Activated T-cell treated with anti-CD3 and anti-CD28 coated beads, Interleukin-2, amount 50 U/mL, for 48 hours (primary cell): Measurements from ENCODE around the gene LARP1.

Experiments used
- DNase-seq, 2 experiments: peaks; one replicate each; pipeline ENCODE4 v3.0.0-alpha.2; 2020

Gene LARP1

GRCh38 chr5:154764967-154765366, 9.8 kb downstream of the LARP1 start:
- no peak for DNase-seq

GRCh38 chr5:154765396-154765925, 10.3 kb downstream of the LARP1 start:
- no peak for DNase-seq

DNA sequence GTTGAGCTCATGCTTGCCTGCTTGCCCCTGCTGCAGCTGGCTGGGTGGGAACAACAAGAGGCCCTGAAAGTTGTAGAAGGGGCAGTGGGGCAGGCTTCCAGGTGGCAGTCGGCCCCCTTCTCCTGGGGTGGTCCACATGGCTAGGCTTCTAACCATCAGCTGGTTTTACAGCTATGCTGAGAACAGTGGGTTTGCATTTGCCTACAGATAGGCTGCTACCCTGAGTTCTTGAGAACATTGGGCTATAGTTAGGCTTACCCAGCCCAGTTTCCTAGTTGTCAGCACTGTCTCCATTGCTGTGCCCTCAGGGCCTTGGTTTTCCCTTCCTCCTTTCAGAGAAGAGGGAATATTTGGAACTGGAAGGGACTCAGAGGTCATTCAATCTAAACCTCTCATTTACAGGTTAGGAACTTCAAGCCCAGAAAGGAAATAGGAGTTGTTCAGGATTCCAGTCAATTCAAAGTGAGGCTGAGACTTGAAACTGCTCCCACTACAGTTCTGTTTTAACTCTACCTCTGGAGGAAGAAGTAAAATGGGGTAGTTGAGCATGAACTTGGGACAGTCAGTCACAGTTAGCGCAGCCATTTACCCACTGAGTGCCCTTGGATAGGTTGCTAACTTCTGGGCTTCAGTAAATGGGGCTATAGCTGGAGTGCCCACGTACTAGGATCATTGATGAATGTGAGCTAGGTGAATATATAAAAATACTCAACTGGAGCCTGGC, 11.5 kb downstream of the LARP1 start:
- no peak for DNase-seq

- DNase-seq: no peak
Observed at GRCh38 chr5:154767576-154767975, 12.4 kb downstream of the LARP1 start.

DNA sequence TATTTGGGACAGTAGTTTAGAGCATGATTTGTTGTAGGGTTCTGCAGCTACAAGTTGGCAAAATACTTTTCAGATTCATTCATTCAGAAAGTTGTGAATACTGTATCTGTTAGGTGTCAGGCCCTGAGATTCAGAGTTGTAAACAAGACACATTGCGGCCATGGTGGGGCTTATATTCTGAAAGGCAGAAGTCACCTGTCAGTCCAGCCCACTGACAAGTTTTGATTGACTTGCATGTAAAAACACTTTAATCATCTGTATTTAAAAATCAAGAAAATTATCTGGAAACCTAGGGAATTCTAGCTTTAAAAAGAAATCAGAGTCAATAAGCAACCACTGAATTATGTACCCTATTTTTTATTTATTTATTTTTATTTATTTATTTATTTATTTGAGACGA, 13.0 kb downstream of the LARP1 start:
- no peak for DNase-seq

DNA sequence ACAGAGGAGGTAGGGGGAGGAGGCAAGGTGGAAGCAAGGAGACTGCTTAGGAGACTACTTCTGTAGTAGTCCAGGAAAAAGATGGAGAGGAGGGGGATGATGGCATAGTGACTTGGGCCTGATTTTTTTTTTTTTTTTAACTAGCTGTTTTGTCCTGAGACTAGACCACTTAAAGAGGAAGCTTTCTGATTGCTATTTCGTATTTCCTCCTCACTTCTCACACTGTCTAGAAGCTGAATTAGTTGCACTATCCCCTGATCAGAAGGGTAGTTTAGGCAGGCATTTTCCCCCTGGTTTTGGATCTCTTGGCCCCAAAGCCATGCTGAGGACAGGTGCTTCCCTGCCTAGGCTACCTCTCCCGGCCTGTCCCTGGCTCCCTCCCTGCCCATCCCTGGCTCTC, 14.9 kb downstream of the LARP1 start:
- no peak for DNase-seq

DNA sequence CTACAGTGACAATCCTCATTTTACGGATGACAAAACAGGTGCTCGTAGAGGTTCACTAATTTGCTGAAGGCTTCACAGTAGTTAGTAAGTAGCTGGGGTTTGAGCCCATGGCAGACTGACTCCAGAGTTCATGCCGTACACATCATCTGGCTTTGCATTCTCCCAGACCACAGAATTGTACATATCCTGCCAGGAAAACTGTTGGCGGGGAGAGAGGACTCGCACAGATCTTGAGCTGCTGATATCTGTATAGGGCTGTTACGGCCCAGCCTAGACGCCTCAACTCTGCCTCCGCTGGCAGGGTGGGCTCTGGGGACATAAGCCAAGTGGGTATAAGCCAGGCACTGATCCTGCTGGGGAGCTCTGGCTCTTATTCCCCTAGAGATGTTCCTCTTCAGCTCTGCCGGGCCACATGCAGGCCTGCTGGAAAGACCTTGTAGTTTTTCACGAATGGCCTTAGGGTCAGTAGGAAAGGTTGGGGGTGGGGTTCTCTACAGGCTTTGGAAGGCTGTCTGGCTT, 16.3 kb downstream of the LARP1 start:
- DNase-seq: no peak

DNA sequence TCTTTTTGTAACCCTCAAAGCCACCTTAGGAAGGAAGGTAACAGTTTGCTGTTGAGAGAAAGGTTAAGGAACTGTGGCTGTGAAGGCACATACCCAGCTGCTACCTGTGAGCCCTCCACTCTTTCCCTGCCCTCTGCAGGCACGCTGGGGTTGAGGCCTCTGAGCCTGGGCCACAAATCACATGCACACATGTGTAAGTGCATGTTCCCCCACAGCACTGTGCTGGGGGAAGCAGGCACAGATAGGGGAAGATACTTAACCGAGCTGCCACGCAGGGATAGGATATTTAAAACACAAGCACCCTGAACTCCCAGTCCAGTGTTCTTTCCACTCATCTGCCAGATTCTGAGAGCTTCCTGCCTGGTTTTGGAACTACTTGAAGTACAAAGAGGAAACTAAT, 18.1 kb downstream of the LARP1 start:
- DNase-seq: no peak

- DNase-seq: no peak
Observed at GRCh38 chr5:154776167-154776566, 21.0 kb downstream of the LARP1 start.

DNA sequence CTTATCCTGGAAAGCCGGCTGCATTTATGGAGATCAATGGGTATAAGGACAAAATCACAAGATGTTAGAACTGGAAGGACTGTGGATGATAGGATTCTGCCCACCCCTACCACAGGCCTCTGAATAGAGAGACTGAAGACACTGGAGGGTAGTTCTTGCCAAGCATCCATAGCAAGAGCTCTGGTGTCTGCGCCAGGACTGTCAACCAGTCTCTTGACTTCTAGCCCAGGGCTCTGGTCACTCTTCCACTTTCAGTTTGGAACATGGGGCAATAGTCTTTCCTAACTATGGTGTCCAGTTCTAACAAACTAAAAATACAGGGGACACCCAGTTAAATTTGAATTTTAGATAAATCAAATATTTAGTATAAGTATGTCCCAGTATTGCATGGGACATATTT, 23.4 kb downstream of the LARP1 start:
- no peak for DNase-seq

DNA sequence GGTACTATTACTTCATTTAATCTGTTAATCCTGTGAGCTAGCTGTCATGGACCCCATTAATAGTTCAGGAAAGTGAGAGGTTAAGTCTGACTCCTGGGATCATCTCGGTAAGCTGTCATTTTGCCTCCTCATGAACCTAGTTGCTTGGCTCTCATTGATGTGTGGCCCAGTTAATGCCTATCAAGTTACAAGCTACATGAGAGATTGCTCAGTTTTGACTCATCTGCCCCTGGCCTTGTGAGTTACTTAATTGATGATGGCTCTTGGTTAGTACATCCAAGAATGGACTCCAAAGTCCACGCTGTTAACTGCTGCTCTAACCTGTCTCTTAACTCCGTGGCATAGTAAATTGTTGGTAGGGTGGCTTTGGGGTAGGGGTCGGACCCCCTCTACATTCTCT, 23.9 kb downstream of the LARP1 start:
- no peak for DNase-seq

DNA sequence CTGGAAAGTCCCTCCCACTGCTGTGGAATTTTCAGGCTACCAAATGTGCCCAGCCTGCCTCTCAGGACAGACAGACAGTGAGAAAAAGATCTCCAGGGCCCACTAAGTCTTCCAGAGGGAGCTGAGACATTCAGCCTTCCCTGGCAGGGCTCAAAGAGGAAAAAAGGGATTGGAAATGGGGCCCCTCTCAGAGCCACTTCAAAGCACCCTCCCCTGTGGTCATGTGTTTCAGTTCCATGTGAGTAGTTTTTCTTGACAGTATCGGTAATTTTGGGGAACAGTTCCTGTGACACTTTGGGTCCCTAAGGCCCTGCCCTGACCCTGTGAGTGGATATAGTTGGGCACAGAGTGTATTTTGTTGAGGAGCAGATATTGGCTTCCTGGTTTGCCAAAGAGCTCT, 25.0 kb downstream of the LARP1 start:
- DNase-seq: no peak

DNA sequence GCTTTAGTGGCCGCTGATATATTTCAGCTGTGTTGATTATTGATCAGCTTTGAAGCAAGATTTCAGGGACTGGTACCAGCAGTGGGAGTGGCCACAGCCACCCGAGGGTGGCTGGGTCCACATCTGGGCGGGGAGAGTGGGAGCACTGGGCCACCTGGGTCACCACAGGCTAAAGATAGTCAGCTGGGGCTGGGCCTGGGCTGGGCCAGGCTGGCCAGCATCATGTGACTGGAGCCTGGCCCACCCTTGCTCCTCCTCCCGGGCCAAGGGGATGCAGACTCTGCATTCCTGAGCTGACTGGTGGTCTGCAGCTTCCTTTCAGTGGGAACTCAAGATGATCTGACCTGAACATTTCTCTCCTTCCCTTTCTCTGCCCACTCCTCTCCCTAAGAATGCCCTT, 27.1 kb downstream of the LARP1 start:
- no peak for DNase-seq

DNA sequence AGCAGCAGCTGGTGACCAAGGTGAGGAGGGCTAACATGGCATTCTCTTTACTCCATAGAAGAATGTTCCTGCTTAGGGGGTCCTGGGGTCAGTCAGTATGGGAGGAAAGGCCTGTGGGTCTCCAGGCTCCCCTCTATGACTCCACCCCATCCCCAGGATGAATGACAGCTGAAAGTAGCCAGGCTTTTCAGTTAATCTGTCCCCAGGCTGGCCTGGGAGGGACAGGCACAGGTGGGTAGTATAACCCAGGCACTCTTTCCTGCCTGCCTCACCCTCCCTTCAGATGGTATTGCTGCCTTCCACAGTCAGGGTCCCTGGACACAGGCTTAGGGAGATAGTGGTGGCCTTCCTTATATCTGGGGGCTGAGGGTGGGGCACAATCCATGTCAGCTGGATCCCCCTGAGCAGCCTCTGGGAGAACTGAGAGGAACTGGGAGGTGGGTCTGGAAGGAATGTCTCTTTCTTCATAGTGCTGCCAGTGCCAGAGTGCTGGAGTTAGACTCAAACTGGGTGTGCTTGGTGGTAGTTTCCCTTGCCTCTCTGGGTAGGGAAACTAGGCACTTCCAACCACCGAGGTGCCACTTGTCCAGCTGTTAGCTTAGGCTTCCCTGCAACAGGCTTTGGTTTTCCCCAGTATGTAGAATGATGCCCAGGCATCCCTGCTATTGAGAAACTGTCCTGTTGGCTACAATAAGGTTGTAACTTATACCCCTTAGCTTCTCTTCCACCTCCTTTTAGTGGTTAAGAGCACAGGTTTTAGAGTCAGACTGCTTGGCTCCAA, 27.8 kb downstream of the LARP1 start:
- DNase-seq: no peak

DNA sequence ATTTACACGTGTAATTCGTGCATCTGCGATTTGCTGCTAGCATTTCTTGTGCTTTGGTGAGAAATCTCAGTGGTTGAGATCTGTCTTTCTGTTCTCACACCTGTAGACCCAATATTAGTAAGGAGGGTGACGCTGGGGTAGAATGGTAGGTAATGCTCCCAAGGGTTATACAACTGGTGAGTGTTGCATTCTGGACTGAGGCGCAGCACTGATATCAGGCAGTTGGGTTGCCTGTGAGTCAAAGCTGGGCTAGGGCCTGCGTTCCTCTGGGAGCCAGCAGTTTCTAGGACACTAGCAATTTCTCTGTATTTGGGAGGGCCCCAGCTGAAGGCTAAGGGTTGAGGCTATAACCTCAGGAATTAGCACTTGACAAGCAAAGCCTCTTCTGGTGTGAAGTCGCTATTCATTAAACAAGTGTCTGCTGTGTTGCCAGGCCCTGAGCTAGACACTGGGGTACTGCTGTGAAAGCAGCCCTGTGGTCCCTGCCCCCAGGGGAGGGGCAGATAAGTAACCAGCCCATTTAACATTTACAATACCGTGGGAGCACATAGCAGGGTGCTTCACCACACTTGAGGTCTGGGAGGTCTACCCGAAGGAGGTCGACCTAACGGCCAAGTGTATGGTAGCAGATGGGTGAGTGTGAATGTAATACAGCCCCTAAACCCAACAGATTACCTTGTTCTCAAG, 28.7 kb downstream of the LARP1 start:
- no peak for DNase-seq

DNA sequence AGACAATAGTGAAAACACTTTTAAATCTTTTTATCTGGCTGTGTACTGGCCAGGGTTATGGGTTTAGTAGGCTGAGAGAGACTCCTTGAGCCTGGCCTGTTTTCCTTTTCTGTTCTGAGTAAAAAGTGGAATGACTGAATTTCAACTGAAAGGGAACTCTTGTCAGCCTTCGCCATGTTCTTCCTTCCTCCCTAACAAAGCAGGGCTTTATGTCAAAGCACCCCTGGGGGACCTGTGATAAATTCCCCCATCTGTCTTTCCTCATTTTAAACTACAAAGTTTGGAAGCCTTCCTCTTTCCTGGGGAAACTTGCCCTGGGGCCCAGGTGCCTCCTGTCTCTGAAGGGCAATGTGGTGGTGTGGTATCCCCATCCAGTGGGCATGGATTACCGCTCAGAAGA, 29.7 kb downstream of the LARP1 start:
- DNase-seq: no peak

DNA sequence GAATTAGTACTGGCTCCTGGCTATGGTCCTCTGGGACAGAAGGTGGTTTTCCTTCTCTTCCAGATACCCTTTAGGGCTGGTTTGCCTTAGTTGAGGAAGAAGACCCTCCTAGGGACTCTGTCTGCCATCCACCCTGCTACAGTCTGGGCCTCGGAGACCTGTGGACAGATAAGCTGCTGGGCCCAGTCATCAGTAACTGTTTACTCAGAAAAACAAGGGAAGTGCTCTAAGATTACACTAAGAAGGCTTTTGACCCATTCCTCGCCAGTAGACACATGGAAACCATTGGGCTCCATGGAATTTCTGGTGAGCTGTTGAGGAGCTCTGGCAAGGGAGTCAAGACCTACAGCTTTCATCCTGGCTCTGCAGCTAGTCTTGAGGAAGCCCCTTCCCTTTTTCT, 31.2 kb downstream of the LARP1 start:
- DNase-seq: no peak

DNA sequence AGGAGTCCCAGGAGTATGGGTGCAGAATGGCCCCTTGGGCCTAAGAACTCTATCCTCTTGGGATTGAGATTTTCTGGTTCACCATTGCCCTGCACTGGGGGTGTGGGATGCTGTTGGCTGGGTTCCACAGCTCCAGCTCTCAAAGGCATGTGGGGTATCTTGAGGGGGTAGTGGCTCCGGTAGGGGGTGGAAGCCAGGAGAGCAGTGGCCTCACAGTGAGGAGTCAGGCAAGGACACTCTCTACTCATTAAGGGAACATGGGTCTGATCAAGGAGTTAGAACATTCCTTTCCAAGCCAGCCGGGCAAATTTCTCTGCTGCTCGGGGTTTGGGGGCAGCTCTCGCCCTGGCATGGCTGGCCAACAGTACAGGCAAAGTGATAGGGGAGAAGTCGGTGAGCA, 33.0 kb downstream of the LARP1 start:
- no peak for DNase-seq

DNA sequence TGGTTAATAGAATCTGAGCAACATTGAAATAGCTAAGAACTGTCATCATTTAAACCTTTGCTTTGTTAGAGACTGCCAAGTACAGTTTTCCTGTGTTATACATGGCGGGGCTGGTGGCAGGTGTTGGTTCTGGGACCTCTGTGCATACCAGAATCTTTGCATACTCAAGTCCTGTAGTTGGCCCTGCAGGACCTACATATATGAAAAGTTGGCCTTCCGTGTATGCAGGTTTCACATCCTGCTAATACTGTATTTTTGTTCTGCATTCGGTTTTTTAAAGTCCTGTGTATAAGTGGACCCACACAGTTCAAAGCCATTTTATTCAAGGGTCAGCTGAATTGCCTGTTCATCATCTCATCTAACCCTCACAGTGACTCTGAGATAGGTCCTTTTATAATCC, 36.4 kb downstream of the LARP1 start:
- no peak for DNase-seq

DNA sequence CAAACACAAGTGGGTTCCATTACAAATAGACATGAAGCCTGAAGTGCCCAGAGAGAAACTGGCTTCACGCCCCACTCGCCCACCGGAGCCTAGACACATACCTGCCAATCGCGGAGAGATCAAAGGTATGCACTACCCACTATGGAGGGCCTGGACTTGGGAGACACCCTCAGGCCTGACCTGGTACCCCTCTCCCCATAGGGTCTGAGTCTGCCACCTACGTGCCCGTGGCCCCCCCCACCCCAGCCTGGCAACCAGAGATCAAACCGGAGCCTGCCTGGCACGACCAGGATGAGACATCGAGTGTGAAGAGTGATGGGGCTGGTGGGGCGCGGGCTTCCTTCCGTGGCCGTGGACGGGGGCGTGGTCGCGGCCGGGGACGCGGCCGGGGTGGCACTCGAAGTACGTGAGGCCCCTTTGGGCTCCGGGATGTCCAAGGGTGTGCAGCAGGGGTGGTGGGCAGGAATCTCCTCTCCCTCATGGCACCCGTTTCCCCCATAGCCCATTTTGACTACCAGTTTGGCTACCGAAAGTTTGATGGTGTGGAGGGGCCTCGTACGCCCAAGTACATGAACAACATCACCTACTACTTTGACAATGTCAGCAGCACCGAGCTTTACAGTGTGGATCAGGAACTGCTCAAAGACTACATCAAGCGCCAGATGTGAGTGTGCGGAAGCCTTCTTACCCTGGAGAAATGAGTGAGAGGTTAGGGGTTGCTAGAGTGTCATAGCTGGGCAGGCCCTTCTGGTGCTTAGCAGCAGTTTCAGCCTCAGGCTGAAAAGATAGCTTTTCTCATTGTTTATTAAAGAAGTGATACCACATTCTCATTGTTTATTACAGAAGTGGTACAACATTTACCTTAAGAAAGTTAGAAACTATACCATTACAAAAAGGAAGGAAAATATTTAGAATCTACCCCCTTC, 38.7 kb downstream of the LARP1 start:
- DNase-seq: no peak

DNA sequence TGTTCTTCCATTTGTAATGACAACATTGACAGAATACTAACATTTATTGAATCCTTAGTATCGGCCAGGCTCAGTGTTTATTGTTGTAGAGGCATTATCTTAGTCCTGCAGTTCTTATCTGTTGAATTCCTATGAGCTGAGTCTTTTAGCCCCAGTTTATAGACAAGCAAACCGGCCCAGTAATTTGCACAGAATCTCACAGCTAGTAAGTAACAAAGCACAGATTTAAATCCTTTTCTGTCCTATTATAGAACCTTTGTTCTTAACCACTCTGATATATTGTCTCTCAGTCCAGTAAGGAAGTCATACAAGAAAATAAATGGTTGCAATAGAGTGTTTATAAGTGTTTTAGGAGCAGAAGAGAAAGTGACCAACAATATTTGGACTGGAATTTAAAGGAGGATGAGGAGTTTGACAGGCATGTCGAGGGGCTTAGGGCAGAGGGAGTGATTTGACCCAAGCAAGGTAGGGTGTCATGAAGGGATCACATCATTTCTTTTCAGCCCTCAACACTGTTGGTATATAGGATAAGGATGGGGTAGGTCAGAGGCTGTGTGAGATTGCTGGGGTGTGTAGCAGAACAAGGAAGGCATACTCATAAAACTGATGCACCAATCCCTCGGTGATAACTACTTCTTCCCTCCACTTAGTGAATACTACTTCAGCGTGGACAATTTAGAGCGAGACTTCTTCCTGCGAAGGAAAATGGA, 39.5 kb downstream of the LARP1 start:
- DNase-seq: no peak

DNA sequence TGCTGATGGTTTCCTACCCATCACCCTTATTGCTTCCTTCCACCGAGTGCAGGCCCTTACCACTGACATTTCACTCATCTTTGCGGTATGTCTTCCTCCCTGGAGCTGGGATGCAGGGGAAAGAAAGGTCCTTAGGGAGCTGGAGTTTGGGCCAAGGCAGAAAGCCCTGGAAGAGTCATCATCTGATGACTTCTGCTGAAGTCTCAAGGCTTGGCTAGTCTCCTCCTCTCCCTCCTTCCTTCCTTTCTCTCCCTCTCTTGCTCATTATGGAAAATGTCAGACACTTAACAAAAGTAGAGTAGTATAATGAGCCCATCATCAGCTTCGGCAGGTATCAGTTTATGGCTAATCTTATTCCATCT, 40.0 kb downstream of the LARP1 start:
- DNase-seq: no peak
